ENCODE results near the gene PDSS2.

The PDSS2 gene

DNA sequence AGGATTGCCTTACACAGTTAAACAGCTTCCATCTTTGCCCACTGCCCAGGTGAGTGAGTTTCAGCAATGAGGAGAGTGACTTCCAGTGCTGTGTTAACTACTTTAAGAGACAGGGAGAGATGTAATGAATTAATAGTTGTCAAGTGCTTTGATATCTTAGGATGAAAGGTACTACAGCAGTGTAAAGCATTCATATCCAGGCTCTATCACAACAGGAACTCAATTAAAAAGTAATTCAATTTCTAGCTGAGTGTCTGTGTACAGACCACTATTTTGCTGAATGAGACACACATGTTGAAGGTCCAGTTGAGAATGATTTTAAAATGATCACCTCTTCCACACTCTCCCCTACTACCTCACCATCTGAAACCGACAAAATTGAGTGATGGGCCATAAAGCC lies 273.3 kb downstream of the PDSS2 start:
- TF ChIP-seq, protein P1, sequence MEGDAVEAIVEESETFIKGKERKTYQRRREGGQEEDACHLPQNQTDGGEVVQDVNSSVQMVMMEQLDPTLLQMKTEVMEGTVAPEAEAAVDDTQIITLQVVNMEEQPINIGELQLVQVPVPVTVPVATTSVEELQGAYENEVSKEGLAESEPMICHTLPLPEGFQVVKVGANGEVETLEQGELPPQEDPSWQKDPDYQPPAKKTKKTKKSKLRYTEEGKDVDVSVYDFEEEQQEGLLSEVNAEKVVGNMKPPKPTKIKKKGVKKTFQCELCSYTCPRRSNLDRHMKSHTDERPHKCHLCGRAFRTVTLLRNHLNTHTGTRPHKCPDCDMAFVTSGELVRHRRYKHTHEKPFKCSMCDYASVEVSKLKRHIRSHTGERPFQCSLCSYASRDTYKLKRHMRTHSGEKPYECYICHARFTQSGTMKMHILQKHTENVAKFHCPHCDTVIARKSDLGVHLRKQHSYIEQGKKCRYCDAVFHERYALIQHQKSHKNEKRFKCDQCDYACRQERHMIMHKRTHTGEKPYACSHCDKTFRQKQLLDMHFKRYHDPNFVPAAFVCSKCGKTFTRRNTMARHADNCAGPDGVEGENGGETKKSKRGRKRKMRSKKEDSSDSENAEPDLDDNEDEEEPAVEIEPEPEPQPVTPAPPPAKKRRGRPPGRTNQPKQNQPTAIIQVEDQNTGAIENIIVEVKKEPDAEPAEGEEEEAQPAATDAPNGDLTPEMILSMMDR (IDR thresholded peaks at IDR 0.05) = no peak
- Mint-ChIP-seq H3K4me3 (no peak overlapping the region), H3K27ac (no peak overlapping the region), H3K36me3 (ENCODE audit: low read depth) (peaks cover 1% of the 10 kb centered on the region), H3K9me3 (no peaks in the 10 kb centered on the region), H3K27me3 (ENCODE audit: low read depth, poor library complexity) (no peaks in the 10 kb centered on the region), H3K4me1 (peaks cover 4% of the 10 kb centered on the region)
- no peak for DNase-seq

DNA sequence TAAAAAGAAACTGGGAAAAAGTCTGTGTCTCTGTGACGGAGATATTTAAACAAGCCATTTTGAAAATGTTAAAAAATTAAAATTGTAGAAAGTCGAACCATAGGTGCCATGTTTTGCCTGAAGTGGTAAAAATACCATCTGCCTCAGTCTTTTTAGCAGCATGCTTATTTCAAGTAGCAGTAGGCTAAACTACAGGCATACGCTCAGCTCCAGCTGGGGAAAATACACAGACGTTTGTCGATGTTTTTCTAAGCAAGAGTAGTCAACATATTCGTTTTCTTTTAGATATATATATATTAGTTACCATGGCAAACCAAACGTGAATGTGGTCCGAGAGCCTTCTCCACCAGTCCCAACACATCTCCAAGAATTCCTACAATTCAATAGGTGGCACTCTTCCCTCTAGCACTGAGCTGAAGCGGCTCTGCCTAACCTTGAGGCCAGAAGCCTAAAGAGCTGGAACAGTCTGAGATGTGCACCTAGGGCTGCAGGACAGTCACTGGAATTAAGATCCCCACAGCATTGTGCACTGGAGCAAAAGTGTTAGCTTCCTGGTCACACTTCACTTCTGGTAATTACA lies 273.9 kb downstream of the PDSS2 start:
- Mint-ChIP-seq H3K36me3 (ENCODE audit: low read depth) (no peaks in the 10 kb centered on the region), H3K27ac (no peak overlapping the region), H3K27me3 (ENCODE audit: low read depth, poor library complexity) (no peaks in the 10 kb centered on the region), H3K4me1 (peaks cover 4% of the 10 kb centered on the region), H3K4me3 (no peak overlapping the region), H3K9me3 (no peaks in the 10 kb centered on the region)
- peak; percentile 9 for DNase-seq
- TF ChIP-seq, protein P1 (IDR thresholded peaks at IDR 0.05) = peak; percentile 25

DNA sequence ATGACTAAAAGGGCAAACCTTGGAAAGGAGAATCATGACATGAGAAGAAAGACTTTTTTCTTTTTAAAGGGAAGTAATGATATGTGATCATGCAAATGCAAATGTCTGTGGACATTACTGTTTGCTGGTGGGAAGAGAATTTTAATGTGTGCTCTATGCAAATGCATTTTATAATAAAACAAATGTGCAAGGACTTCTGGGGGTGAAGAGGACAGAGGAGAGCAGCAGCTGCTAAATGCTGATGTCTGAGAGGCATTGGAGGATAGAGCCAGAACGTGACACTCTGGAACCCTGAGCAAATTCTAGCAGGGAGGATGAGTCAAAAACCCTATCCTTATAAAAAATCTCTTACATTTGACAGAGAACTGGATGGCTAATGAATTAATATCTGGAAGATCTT lies 274.9 kb downstream of the PDSS2 start:
- Mint-ChIP-seq H3K27me3 (ENCODE audit: low read depth, poor library complexity) (no peaks in the 10 kb centered on the region), H3K4me3 (no peak overlapping the region), H3K36me3 (ENCODE audit: low read depth) (no peaks in the 10 kb centered on the region), H3K4me1 (peaks cover 4% of the 10 kb centered on the region), H3K27ac (no peak overlapping the region), H3K9me3 (no peaks in the 10 kb centered on the region)
- no peak for DNase-seq
- TF ChIP-seq, protein P1 (IDR thresholded peaks at IDR 0.05) = no peak

DNA sequence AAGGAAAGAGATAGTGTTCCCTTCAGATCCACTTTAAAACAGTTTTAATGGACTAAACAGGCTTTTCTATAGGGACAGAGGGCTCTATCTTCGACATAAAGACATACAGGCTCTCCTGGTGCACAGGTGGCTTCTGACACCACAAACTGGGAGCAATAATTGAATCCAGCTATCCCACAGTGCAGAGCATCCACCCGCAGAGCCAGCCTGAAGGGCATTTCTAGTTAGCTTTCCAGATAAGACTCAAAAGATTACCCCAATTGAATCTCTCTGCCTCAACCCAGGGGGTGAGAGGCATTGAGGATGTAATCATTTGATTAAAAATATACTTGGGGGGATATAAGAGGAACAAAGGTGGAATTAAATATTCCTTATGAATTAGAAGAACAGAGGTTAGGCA lies 279.3 kb downstream of the PDSS2 start:
- Mint-ChIP-seq H3K4me1 (no peaks in the 10 kb centered on the region), H3K4me3 (no peak overlapping the region), H3K36me3 (ENCODE audit: low read depth) (no peaks in the 10 kb centered on the region), H3K27ac (no peak overlapping the region), H3K27me3 (ENCODE audit: low read depth, poor library complexity) (no peaks in the 10 kb centered on the region), H3K9me3 (no peaks in the 10 kb centered on the region)
- TF ChIP-seq, protein P1 (IDR thresholded peaks at IDR 0.05) = no peak
- DNase-seq = no peak

DNA sequence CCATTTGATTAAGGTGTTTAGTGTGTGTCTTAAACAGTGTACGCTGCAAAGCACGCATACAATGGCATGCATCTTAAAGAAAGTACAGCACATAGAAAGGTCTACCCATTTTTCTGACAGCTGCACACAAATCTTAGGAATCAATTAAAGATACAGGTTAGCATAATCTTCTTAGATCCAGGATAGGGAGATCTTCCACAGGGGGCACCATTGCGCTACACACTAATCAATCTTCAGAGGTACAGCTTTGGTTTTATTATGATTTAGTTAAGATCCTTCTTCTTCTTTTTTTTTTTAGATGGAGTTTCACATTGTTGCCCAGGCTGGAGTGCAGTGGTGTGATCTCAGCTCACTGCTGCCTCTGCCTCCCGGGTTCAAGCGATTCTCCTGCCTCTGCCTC lies 280.4 kb downstream of the PDSS2 start:
- Mint-ChIP-seq H3K9me3 (no peaks in the 10 kb centered on the region), H3K36me3 (ENCODE audit: low read depth) (no peaks in the 10 kb centered on the region), H3K4me1 (no peaks in the 10 kb centered on the region), H3K27me3 (ENCODE audit: low read depth, poor library complexity) (no peaks in the 10 kb centered on the region), H3K4me3 (no peak overlapping the region), H3K27ac (no peak overlapping the region)
- TF ChIP-seq, protein P1 (IDR thresholded peaks at IDR 0.05) = no peak
- DNase-seq = no peak

DNA sequence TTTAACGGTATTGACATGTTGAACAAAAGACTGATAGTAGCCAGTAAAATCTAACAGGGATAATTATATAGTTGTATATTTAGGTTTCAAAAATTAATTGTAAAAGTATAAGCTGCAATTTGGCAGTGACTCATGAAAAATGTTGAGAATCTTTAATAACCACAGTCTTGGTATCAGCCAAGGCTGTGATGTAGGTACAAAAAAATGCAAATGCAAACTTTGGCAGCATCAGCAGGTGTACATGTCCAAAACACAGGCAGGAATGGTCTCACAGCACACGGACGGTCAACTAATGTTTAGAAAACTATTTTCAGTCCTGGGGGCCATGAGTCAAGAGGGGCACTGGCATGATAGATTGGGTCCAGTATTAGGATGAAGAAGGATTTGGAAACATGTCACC lies 285.6 kb downstream of the PDSS2 start:
- H3K9me3 Mint-ChIP-seq = peaks cover 30% of the 10 kb centered on the region
- H3K36me3 Mint-ChIP-seq (ENCODE audit: low read depth) = peaks cover 32% of the 10 kb centered on the region
- DNase-seq = no peak
- TF ChIP-seq, protein P1 (IDR thresholded peaks at IDR 0.05) = no peak
- H3K27ac Mint-ChIP-seq = no peak overlapping the region
- no peaks in the 10 kb centered on the region for H3K4me1 Mint-ChIP-seq
- H3K4me3 Mint-ChIP-seq = no peak overlapping the region
- no peaks in the 10 kb centered on the region for H3K27me3 Mint-ChIP-seq (ENCODE audit: low read depth, poor library complexity)
